B cell (primary cell): ENCODE data around the gene MYRIP. TPM values are rescaled to one million over a fixed set of nuclear protein-coding genes. Genes with fewer than 3 reads are reported as not detected.

Experiments
- ATAC-seq: fragments of 200-7000 bp; cut with Tn5 transposase; one replicate; pipeline ENCODE4 v1.10.0; 2021; ENCODE audit warnings: low read depth, mild to moderate bottlenecking, moderate number of reproducible peaks, moderate library complexity
- CTCF ChIA-PET: fragments of 350-600 bp; sonication (Branson Sonifier 250); formaldehyde crosslinking; loops from one replicate; lab custom pipeline; 2021; ENCODE audit warnings: antibody characterized with exemption, inconsistent platforms; lab: Charles Lee
- POLR2A ChIA-PET: fragments of 350-600 bp; sonication (Branson Sonifier 250); formaldehyde crosslinking; loops from one replicate; lab custom pipeline; 2021; ENCODE audit warnings: antibody characterized with exemption; lab: Charles Lee
- DNase-seq: peaks from one replicate; pipeline ENCODE4 v3.0.0; 2013
- H2AFZ ChIP-seq: 2 replicates; pipeline ENCODE4 v1.6.1; 2012; ENCODE audit warnings: mild to moderate bottlenecking, low read depth, low read length; ENCODE audit not compliant: insufficient read depth, poor library complexity, severe bottlenecking
- H3K27ac ChIP-seq, 2 donors: 1 replicate in 1 of 2; 2 replicates in 1 of 2; pipeline ENCODE4 v1.5.1; 2012 to 2013; ENCODE audit warnings: low read length in 2 of 2, mild to moderate bottlenecking in 2 of 2, moderate library complexity in 1 of 2
- H3K27me3 ChIP-seq, 4 experiments: fragments of 200-600 bp in 1 of 4; sonication (generic) in 1 of 4; replicated peaks in 1 of 4; 1 replicate in 2 of 4; 2 replicates in 2 of 4; pipeline versions ENCODE4 v1.6.1 to v1.7.0; 2013 to 2016; ENCODE audit warnings: low read length in 3 of 4, mild to moderate bottlenecking in 2 of 4, mixed read lengths in 1 of 4, moderate library complexity in 1 of 4; ENCODE audit not compliant: insufficient read depth in 4 of 4, control insufficient read depth in 3 of 4; ENCODE audit errors: control extremely low read depth in 1 of 4
- H3K36me3 ChIP-seq, 2 experiments: replicated peaks in 1 of 2; 1 replicate in 1 of 2; 2 replicates in 1 of 2; pipeline versions ENCODE4 v1.6.1 to v1.7.1; 2013; ENCODE audit warnings: low read length in 1 of 2; ENCODE audit not compliant: insufficient read depth in 2 of 2, control insufficient read depth in 1 of 2; ENCODE audit errors: control extremely low read depth in 1 of 2, extremely low read depth in 1 of 2
- H3K4me1 ChIP-seq, 2 donors: fragments of 200-600 bp in 1 of 2; sonication (generic) in 1 of 2; 1 replicate in 1 of 2; 2 replicates in 1 of 2; pipeline versions ENCODE4 v1.5.1 to v1.6.1; 2013 to 2017; ENCODE audit warnings: low read length in 2 of 2; ENCODE audit not compliant: control insufficient read depth in 2 of 2, insufficient read depth in 2 of 2
- H3K4me2 ChIP-seq: replicated peaks from 2 replicates; pipeline ENCODE3; 2012; ENCODE audit warnings: mild to moderate bottlenecking, low read depth, low read length; ENCODE audit not compliant: poor library complexity, severe bottlenecking
- H3K4me3 ChIP-seq, 5 experiments: fragments of 200-600 bp in 1 of 5; sonication (generic) in 1 of 5; 1 replicate in 3 of 5; 2 replicates in 2 of 5; pipeline versions ENCODE4 v1.5.1 to v1.7.0; 2011 to 2016; ENCODE audit warnings: low read length in 4 of 5, mild to moderate bottlenecking in 4 of 5, low read depth in 2 of 5, control low read depth in 1 of 5, moderate library complexity in 1 of 5; ENCODE audit not compliant: insufficient read depth in 1 of 5; ENCODE audit errors: control extremely low read depth in 1 of 5, extremely low read depth in 1 of 5
- H3K79me2 ChIP-seq: fragments of 200-600 bp; sonication (generic); one replicate; pipeline ENCODE4 v1.6.0; 2016; ENCODE audit warnings: low read length; ENCODE audit not compliant: control insufficient read depth, insufficient read depth
- H3K9ac ChIP-seq: fragments of 200-600 bp; sonication (generic); 2 replicates; pipeline ENCODE4 v1.6.1; 2017; ENCODE audit warnings: mild to moderate bottlenecking, low read length, moderate library complexity
- H3K9me3 ChIP-seq, 3 donors: one replicate each; pipeline versions ENCODE4 v1.6.1 to v1.7.1; 2013; ENCODE audit warnings: low read length in 2 of 3; ENCODE audit not compliant: control insufficient read depth in 2 of 3, insufficient read depth in 1 of 3; ENCODE audit errors: control extremely low read depth in 1 of 3
- H4K20me1 ChIP-seq: 2 replicates; pipeline ENCODE4 v1.6.0; 2012; ENCODE audit warnings: mild to moderate bottlenecking, low read length; ENCODE audit not compliant: insufficient read depth, control insufficient read depth, poor library complexity, severe bottlenecking
- H3K27ac Mint-ChIP-seq: one replicate; pipeline ENCODE4 v1.8.0; 2021; ENCODE audit warnings: mixed read lengths
- H3K27me3 Mint-ChIP-seq: one replicate; pipeline ENCODE4 v1.8.0; 2021; ENCODE audit warnings: mixed read lengths
- H3K4me1 Mint-ChIP-seq: one replicate; pipeline ENCODE4 v1.8.0; 2021; ENCODE audit warnings: mixed read lengths
- H3K4me3 Mint-ChIP-seq: one replicate; pipeline ENCODE4 v1.8.0; 2021; ENCODE audit warnings: mixed read lengths
- H3K9me3 Mint-ChIP-seq: one replicate; pipeline ENCODE4 v1.8.0; 2022; ENCODE audit warnings: mixed read lengths; ENCODE audit not compliant: insufficient read depth
- CTCF ChIP-seq: fragments of 200-600 bp; IDR thresholded peaks from one replicate; pipeline ENCODE4 v1.8.0; 2022; ENCODE audit warnings: antibody characterized with exemption, mild to moderate bottlenecking
- EZH2 ChIP-seq: IDR thresholded peaks from 2 replicates; pipeline ENCODE4 v1.6.1; 2012; ENCODE audit warnings: borderline replicate concordance, low read depth, mild to moderate bottlenecking, moderate library complexity, low read length; ENCODE audit not compliant: insufficient read depth, poor library complexity, severe bottlenecking
- WGBS: methylation state at CpG from one replicate; pipeline ENCODE4 v1.1.5; 2013; ENCODE audit warnings: missing lambda C conversion rate; ENCODE audit not compliant: insufficient coverage; 5-methylcytosine and 5-hydroxymethylcytosine counted together
- intact Hi-C: fragments of 100-400 bp; cut with micrococcal nuclease; formaldehyde crosslinking; loops from one replicate; pipeline ENCODE4 v1.10.0; 2022
- polyA plus RNA-seq: library from polyadenylated mRNA; depleted of rRNA; stranded (reverse); fragments of >200 nt; gene quantifications from 2 replicates; pipeline ENCODE4 v1.2.3, GENCODE V29; 2012
- total RNA-seq, 2 donors: library from RNA; stranded (reverse); fragments of 120-200 nt in 1 of 2; gene quantifications; 1 replicate in 1 of 2; 2 replicates in 1 of 2; pipeline versions ENCODE4 v1.2.3 to v1.2.4, GENCODE V29; 2013 to 2022

MYRIP gene
- total and polyA plus RNA-seq, 2 donors (not counting 1 experiment from before 2014, with no cell fraction given), result 0.03 to 0.10 TPM

GRCh38 chr3:40267937-40268724 lies 458.7 kb downstream of the MYRIP start:
- CTCF ChIA-PET, result no interaction called here
- Mint-ChIP-seq H3K4me3 (no peak overlapping the region), H3K27ac (no peak overlapping the region), H3K4me1 (no peaks in the 10 kb centered on the region), H3K9me3 (no peaks in the 10 kb centered on the region), H3K27me3 (peaks cover 3% of the 10 kb centered on the region)
- POLR2A ChIA-PET, result no interaction called here
- DNase-seq (no peak), ATAC-seq (no peak)
- no peak overlapping the region for H3K4me2 ChIP-seq
- H3K9ac ChIP-seq, result no peak overlapping the region
- H2AFZ ChIP-seq, result no peak overlapping the region
- intact Hi-C loops, result no loop called here
- no peaks in the 10 kb centered on the region for H3K27me3 ChIP-seq
- TF ChIP-seq EZH2, result no peak
- no peak for TF ChIP-seq CTCF
- H3K79me2 ChIP-seq, result no peaks in the 10 kb centered on the region
- H3K4me1 ChIP-seq, result no peaks in the 10 kb centered on the region
- peaks cover 0 to 4% (median 0%) of the 10 kb centered on the region in 3 donors for H3K9me3 ChIP-seq
- H3K36me3 ChIP-seq, result no peaks in the 10 kb centered on the region
- no peak overlapping the region for H3K27ac ChIP-seq
- WGBS, result 100% methylated on average over 2 of the region's 4 CpGs
- H4K20me1 ChIP-seq, result no peaks in the 10 kb centered on the region
- H3K4me3 ChIP-seq, result no peak overlapping the region

- Histone ChIP-seq H3K27me3 (no peaks in the 10 kb centered on the region), H3K27ac (no peak overlapping the region), H3K4me3 (no peak overlapping the region), H3K4me1 (no peaks in the 10 kb centered on the region), H3K9me3 (peaks cover 0 to 4% (median 0%) of the 10 kb centered on the region in 3 donors), H4K20me1 (no peaks in the 10 kb centered on the region), H3K79me2 (no peaks in the 10 kb centered on the region), H2AFZ (no peak overlapping the region), H3K4me2 (no peak overlapping the region), H3K36me3 (no peaks in the 10 kb centered on the region), H3K9ac (no peak overlapping the region)
- Mint-ChIP-seq H3K27ac (no peak overlapping the region), H3K4me3 (no peak overlapping the region), H3K27me3 (peaks cover 3% of the 10 kb centered on the region), H3K9me3 (no peaks in the 10 kb centered on the region), H3K4me1 (no peaks in the 10 kb centered on the region)
- intact Hi-C loops, result no loop called here
- CTCF ChIA-PET, result no interaction called here
- DNase-seq, result no peak
- no peak for ATAC-seq
- 100% methylated on average over 2 of the region's 2 CpGs for WGBS
- TF ChIP-seq CTCF (no peak), EZH2 (no peak)
- POLR2A ChIA-PET, result no interaction called here
Observed at GRCh38 chr3:40268802-40269524, 459.6 kb downstream of the MYRIP start.
